Omental fat pad (tissue), 4 donors: ENCODE measurements around the gene TAAR2. TPM values are rescaled to one million over a fixed set of nuclear protein-coding genes. Genes with fewer than 3 reads are reported as not detected.

Experiments used
- ATAC-seq: fragments of 150-250 bp; one replicate; pipeline ENCODE4 v1.9.1; 2016; ENCODE audit warnings: mild to moderate bottlenecking, moderate library complexity; ENCODE audit not compliant: low FRiP score
- DNase-seq: peaks from one replicate; pipeline ENCODE4 v3.0.0-alpha.2; 2019; ENCODE audit warnings: low spot score
- CTCF ChIP-seq, 3 donors: fragments of 450-650 bp; IDR thresholded peaks; one replicate each; pipeline ENCODE4 v1.5.1; 2016 to 2017; ENCODE audit warnings: antibody characterized with exemption in 3 of 3, mild to moderate bottlenecking in 3 of 3, moderate library complexity in 2 of 3
- total RNA-seq, 4 donors: library from RNA; depleted of rRNA; stranded (reverse); fragments of >200 nt; gene quantifications; one replicate each; pipeline ENCODE4 v1.1.0, GENCODE V29; 2016

TAAR2 gene
- total RNA-seq, 4 donors from 2014 or later = not detected

- DNase-seq (no peak), ATAC-seq (no peak)
- TF ChIP-seq CTCF (IDR thresholded peaks at IDR 0.05) = no peak
Measured at GRCh38 chr6:132592855-132593254, 31.2 kb downstream of the TAAR2 start.

GRCh38 chr6:132590362-132590761 lies 33.7 kb downstream of the TAAR2 start:
- no peak for TF ChIP-seq CTCF (IDR thresholded peaks at IDR 0.05)
- DNase-seq = no peak
- ATAC-seq = no peak

GRCh38 chr6:132589454-132589853 lies 34.6 kb downstream of the TAAR2 start, which contains the start of gene TAAR5:
TSS of gene TAAR5 (minus strand) at chr6:132589741. CDS start at chr6:132589686, 55 bp downstream.
- no peak for TF ChIP-seq CTCF (IDR thresholded peaks at IDR 0.05)
- ATAC-seq = no peak
- DNase-seq = no peak

GRCh38 chr6:132587424-132587823 lies 36.7 kb downstream of the TAAR2 start:
- DNase-seq (no peak), ATAC-seq (no peak)
- TF ChIP-seq CTCF (IDR thresholded peaks at IDR 0.05) = no peak

GRCh38 chr6:132584698-132585097 lies 39.4 kb downstream of the TAAR2 start:
- no peak for ATAC-seq
- TF ChIP-seq CTCF (IDR thresholded peaks at IDR 0.05) = no peak
- DNase-seq = no peak

- no peak for DNase-seq
- ATAC-seq = no peak
- TF ChIP-seq CTCF (IDR thresholded peaks at IDR 0.05) = no peak
Measured at GRCh38 chr6:132571774-132572173, 52.3 kb downstream of the TAAR2 start.

GRCh38 chr6:132570221-132570777 lies 53.8 kb downstream of the TAAR2 start, which contains the start of gene TAAR6:
TSS of gene TAAR6 (plus strand) at chr6:132570322. CDS start at chr6:132570322, 0 bp downstream.
- DNase-seq (no peak), ATAC-seq (no peak)
- TF ChIP-seq CTCF (IDR thresholded peaks at IDR 0.05) = no peak
